Vagina (tissue), 2 donors: Measurements from ENCODE around the gene VAX1.

Experiments
- CTCF ChIP-seq, 3 experiments: fragments of 450-650 bp in 2 of 3; fragments of 200-600 bp in 1 of 3; sonication (generic) in 1 of 3; IDR thresholded peaks; one replicate each; pipeline ENCODE4 v1.5.1; 2017 to 2019; ENCODE audit warnings: antibody characterized with exemption in 3 of 3, mild to moderate bottlenecking in 2 of 3, moderate library complexity in 2 of 3
- POLR2A ChIP-seq, 2 donors: fragments of 450-650 bp; IDR thresholded peaks; one replicate each; pipeline ENCODE4 v1.6.1; 2017; ENCODE audit warnings: antibody characterized with exemption in 2 of 2, mild to moderate bottlenecking in 2 of 2, moderate library complexity in 2 of 2

DNA sequence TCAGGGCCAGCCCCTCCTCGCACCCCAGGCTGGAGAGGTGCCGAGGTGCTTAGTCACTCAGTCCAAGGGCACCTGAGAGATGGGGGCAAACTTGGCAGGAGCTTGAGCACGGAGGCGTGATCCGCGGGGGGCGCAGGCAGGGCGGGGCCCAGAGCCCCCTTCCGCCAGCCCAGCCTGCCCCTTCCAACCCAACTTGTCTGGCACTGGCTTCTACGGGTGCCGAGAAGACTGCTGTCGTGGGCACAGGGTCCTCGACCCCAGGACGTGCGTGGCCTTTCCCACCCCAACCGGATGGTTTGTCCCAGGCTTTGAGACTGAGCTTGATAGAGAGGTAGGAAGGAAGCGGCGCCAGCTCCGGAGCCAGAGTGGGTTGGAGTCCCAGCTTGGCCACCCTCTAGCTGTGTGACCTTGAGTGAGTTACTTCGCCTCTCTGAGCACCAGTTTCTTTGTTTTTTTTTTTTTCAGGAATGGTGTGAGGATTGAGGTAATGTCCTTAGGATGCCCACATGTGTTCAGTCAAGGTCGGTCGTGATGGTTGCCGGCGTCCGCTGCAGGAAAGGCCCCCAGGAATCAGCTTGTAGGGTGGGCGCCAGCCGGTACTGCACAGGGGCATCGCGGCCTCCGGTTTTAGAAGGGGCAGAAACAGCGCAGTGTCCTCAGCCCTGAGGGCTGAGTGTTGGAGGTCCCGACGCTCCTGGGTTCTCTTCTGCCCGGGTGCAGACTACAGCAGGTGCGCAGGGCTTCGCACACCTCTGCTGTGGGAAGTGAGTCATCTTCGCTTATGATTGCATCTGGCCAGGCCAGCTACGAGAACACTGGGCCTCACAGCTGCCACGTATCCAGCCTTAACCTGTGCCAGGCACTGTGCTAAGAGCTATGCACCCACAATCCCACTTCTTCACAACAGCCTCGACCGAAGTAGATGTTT, 28.6 kb upstream of the VAX1 start:
- no peak for TF ChIP-seq CTCF (IDR thresholded peaks at IDR 0.05)
- no peak for TF ChIP-seq POLR2A (IDR thresholded peaks at IDR 0.05)
